ES-I3 (cell line): ENCODE data around the gene COPB2.

ENCODE experiments used
- H3K36me3 ChIP-seq: 2 replicates; pipeline ENCODE4 v1.6.1; 2013; ENCODE audit warnings: mild to moderate bottlenecking, low read length, control low read depth, moderate library complexity; ENCODE audit not compliant: insufficient read depth
- H3K4me1 ChIP-seq: 2 replicates; pipeline ENCODE4 v1.6.1; 2013; ENCODE audit warnings: mild to moderate bottlenecking, control low read depth, low read length; ENCODE audit not compliant: insufficient read depth
- H3K9ac ChIP-seq: 2 replicates; pipeline ENCODE4 v1.6.1; 2013; ENCODE audit warnings: low read depth, mild to moderate bottlenecking, low read length, moderate library complexity
- H3K9me3 ChIP-seq: 2 replicates; pipeline ENCODE4 v1.6.1; 2013; ENCODE audit warnings: mild to moderate bottlenecking, low read length, moderate library complexity; ENCODE audit not compliant: control insufficient read depth, insufficient read depth

COPB2 gene

GRCh38 chr3:139312959-139313358 is 76.5 kb downstream of the COPB2 start:
- no peaks in the 10 kb centered on the region for H3K9me3 ChIP-seq
- peaks cover 14% of the 10 kb centered on the region; the same call in 1 of the 2 replicates for H3K4me1 ChIP-seq
- H3K36me3 ChIP-seq: no peaks in the 10 kb centered on the region
- no peak overlapping the region for H3K9ac ChIP-seq

- Histone ChIP-seq H3K36me3 (no peaks in the 10 kb centered on the region), H3K9ac (no peak overlapping the region), H3K4me1 (peaks cover 14% of the 10 kb centered on the region; the same call in 1 of the 2 replicates), H3K9me3 (no peaks in the 10 kb centered on the region)
These were observed 77.0 kb downstream of the COPB2 start for GRCh38 chr3:139312416-139312815.

GRCh38 chr3:139311557-139311956 is 77.9 kb downstream of the COPB2 start:
- peaks cover 14% of the 10 kb centered on the region; the same call in 1 of the 2 replicates for H3K4me1 ChIP-seq
- H3K9me3 ChIP-seq: no peaks in the 10 kb centered on the region
- H3K36me3 ChIP-seq: no peaks in the 10 kb centered on the region
- H3K9ac ChIP-seq: no peak overlapping the region

GRCh38 chr3:139310474-139310933 is 78.9 kb downstream of the COPB2 start:
- H3K9me3 ChIP-seq: no peaks in the 10 kb centered on the region
- peaks cover 14% of the 10 kb centered on the region; the same call in 1 of the 2 replicates for H3K4me1 ChIP-seq
- H3K36me3 ChIP-seq: no peaks in the 10 kb centered on the region
- H3K9ac ChIP-seq: no peak overlapping the region

- Histone ChIP-seq H3K4me1 (peaks cover 14% of the 10 kb centered on the region; the same call in 1 of the 2 replicates), H3K36me3 (no peaks in the 10 kb centered on the region), H3K9ac (no peak overlapping the region), H3K9me3 (no peaks in the 10 kb centered on the region)
These were observed 79.6 kb downstream of the COPB2 start for GRCh38 chr3:139309880-139310279.

GRCh38 chr3:139309061-139309591 is 80.3 kb downstream of the COPB2 start:
- Histone ChIP-seq H3K9ac (no peak overlapping the region), H3K9me3 (no peaks in the 10 kb centered on the region), H3K36me3 (no peaks in the 10 kb centered on the region), H3K4me1 (peaks cover 14% of the 10 kb centered on the region; the same call in 1 of the 2 replicates)

GRCh38 chr3:139308560-139308959 is 80.9 kb downstream of the COPB2 start:
- no peaks in the 10 kb centered on the region for H3K9me3 ChIP-seq
- no peak overlapping the region for H3K9ac ChIP-seq
- peaks cover 14% of the 10 kb centered on the region; the same call in 1 of the 2 replicates for H3K4me1 ChIP-seq
- no peaks in the 10 kb centered on the region for H3K36me3 ChIP-seq

- no peaks in the 10 kb centered on the region for H3K36me3 ChIP-seq
- H3K9me3 ChIP-seq: no peaks in the 10 kb centered on the region
- H3K9ac ChIP-seq: no peak overlapping the region
- peaks cover 14% of the 10 kb centered on the region; the same call in 1 of the 2 replicates for H3K4me1 ChIP-seq
These were observed 81.6 kb downstream of the COPB2 start for GRCh38 chr3:139307601-139308555.
